Ovary (tissue), 1 donor: ENCODE results near the gene EMC8.

Experiments
- EP300 ChIP-seq: sonication (generic); formaldehyde crosslinking; IDR thresholded peaks from one replicate; pipeline ENCODE4 v1.6.1; 2017; ENCODE audit warnings: antibody characterized with exemption
- POLR2A ChIP-seq: fragments of 450-650 bp; IDR thresholded peaks from one replicate; pipeline ENCODE4 v1.6.1; 2017; ENCODE audit warnings: antibody characterized with exemption, mild to moderate bottlenecking, moderate library complexity

DNA sequence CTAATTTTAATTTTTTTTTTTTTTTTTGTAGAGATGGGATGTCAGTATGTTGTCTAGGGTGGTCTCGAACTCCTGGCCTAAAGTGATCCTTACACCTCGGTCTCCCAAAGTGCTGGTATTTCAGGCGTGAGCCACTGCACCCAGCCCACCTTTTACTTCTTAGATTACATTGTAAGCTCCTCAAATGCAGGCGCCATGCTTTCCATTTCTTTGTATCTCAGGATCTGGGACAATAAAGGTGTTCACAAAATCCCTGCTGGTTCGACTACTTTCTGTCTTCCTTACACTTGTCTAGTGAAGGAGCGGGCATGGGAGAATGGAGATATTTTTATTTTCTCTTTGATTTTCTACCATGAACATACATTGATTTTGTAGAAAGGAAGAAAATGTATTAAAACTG lies 25.2 kb downstream of the EMC8 start:
- TF ChIP-seq POLR2A, result no peak
- TF ChIP-seq EP300, result no peak
